OCI-LY1 (cell line): ENCODE measurements around the gene LGMN.

Source experiments
- H2AFZ ChIP-seq: fragments of 200-600 bp; sonication (generic), shearing (Covaris generic); 2 replicates; pipeline ENCODE4 v1.6.0; 2014; ENCODE audit warnings: antibody characterized with exemption, mild to moderate bottlenecking, low read length
- H3F3A ChIP-seq: fragments of 200-600 bp; sonication (generic), shearing (Covaris generic); 2 replicates; pipeline ENCODE4 v1.6.0; 2014; ENCODE audit warnings: mild to moderate bottlenecking, antibody characterized with exemption, low read length, moderate library complexity; ENCODE audit not compliant: insufficient read depth
- H3K27ac ChIP-seq: fragments of 200-600 bp; sonication (generic); 2 replicates; pipeline ENCODE4 v1.5.1; 2014; ENCODE audit warnings: low read length, mixed run types, mild to moderate bottlenecking, low read depth; ENCODE audit not compliant: poor library complexity, severe bottlenecking
- H3K27me3 ChIP-seq: fragments of 200-600 bp; sonication (generic); 2 replicates; pipeline ENCODE4 v1.6.0; 2014; ENCODE audit warnings: antibody characterized with exemption, mild to moderate bottlenecking, low read length, moderate library complexity; ENCODE audit not compliant: insufficient read depth
- H3K36me3 ChIP-seq: fragments of 200-600 bp; sonication (generic); 2 replicates; pipeline ENCODE4 v1.6.1; 2014; ENCODE audit warnings: mild to moderate bottlenecking, antibody characterized with exemption, low read length, moderate library complexity, mixed read lengths; ENCODE audit not compliant: insufficient read depth
- H3K4me1 ChIP-seq: fragments of 200-600 bp; sonication (generic); 2 replicates; pipeline ENCODE4 v1.5.1; 2014; ENCODE audit warnings: mild to moderate bottlenecking, low read length, moderate library complexity; ENCODE audit not compliant: insufficient read depth, severe bottlenecking
- H3K4me2 ChIP-seq: fragments of 200-600 bp; sonication (generic), shearing (Covaris generic); 2 replicates; pipeline ENCODE4 v1.6.1; 2014; ENCODE audit warnings: low read length
- H3K4me3 ChIP-seq: fragments of 200-600 bp; sonication (generic); 2 replicates; pipeline ENCODE4 v1.5.1; 2014; ENCODE audit warnings: low read length, low read depth, mild to moderate bottlenecking, mixed read lengths; ENCODE audit not compliant: poor library complexity, severe bottlenecking
- H3K79me2 ChIP-seq: fragments of 200-600 bp; shearing (Covaris generic); 2 replicates; pipeline ENCODE4 v1.6.1; 2016; ENCODE audit warnings: mixed run types, low read length, mixed read lengths; ENCODE audit not compliant: insufficient read depth
- H3K9ac ChIP-seq: fragments of 200-600 bp; sonication (generic), shearing (Covaris generic); 2 replicates; pipeline ENCODE4 v1.6.1; 2014; ENCODE audit warnings: mild to moderate bottlenecking, low read length, mixed read lengths
- H3K9me2 ChIP-seq: fragments of 200-600 bp; sonication (generic), shearing (Covaris generic); 2 replicates; pipeline ENCODE4 v1.6.1; 2014; ENCODE audit warnings: low read depth, mild to moderate bottlenecking, low read length, mixed read lengths
- H3K9me3 ChIP-seq: fragments of 200-600 bp; shearing (Covaris generic); 2 replicates; pipeline ENCODE4 v1.6.1; 2014; ENCODE audit warnings: low read length, mixed read lengths
- H4K20me1 ChIP-seq: fragments of 200-600 bp; sonication (generic), shearing (Covaris generic); 2 replicates; pipeline ENCODE4 v1.6.0; 2016; ENCODE audit warnings: mild to moderate bottlenecking, low read length; ENCODE audit not compliant: insufficient read depth
- EZH2 ChIP-seq: fragments of 200-600 bp; sonication (generic), shearing (Covaris generic); IDR thresholded peaks from 2 replicates; pipeline ENCODE4 v1.8.0; 2017; ENCODE audit warnings: borderline replicate concordance, mixed run types, mild to moderate bottlenecking, antibody characterized with exemption, low read length, moderate library complexity, mixed read lengths
- TF ChIP-seq, protein P1 (sequence below): fragments of 200-600 bp; sonication (generic), shearing (Covaris generic); IDR thresholded peaks from 2 replicates; pipeline ENCODE4 v1.5.1; 2017; ENCODE audit warnings: mild to moderate bottlenecking, antibody characterized with exemption, low read length, moderate library complexity, mixed read lengths

The LGMN gene

GRCh38 chr14:92760524-92760805 lies 12.0 kb upstream of the LGMN start:
- Histone ChIP-seq H3K9me3 (no peaks in the 10 kb centered on the region), H3K4me3 (no peak overlapping the region), H3K36me3 (no peaks in the 10 kb centered on the region), H3K27ac (no peak overlapping the region), H2AFZ (no peak overlapping the region), H4K20me1 (no peaks in the 10 kb centered on the region), H3K9ac (no peak overlapping the region), H3K4me1 (no peaks in the 10 kb centered on the region), H3K9me2 (no peaks in the 10 kb centered on the region), H3K27me3 (no peaks in the 10 kb centered on the region), H3F3A (no peaks in the 10 kb centered on the region), H3K79me2 (no peaks in the 10 kb centered on the region), H3K4me2 (no peak overlapping the region)
- TF ChIP-seq, protein P1, sequence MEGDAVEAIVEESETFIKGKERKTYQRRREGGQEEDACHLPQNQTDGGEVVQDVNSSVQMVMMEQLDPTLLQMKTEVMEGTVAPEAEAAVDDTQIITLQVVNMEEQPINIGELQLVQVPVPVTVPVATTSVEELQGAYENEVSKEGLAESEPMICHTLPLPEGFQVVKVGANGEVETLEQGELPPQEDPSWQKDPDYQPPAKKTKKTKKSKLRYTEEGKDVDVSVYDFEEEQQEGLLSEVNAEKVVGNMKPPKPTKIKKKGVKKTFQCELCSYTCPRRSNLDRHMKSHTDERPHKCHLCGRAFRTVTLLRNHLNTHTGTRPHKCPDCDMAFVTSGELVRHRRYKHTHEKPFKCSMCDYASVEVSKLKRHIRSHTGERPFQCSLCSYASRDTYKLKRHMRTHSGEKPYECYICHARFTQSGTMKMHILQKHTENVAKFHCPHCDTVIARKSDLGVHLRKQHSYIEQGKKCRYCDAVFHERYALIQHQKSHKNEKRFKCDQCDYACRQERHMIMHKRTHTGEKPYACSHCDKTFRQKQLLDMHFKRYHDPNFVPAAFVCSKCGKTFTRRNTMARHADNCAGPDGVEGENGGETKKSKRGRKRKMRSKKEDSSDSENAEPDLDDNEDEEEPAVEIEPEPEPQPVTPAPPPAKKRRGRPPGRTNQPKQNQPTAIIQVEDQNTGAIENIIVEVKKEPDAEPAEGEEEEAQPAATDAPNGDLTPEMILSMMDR: no peak
- no peak for TF ChIP-seq EZH2

DNA sequence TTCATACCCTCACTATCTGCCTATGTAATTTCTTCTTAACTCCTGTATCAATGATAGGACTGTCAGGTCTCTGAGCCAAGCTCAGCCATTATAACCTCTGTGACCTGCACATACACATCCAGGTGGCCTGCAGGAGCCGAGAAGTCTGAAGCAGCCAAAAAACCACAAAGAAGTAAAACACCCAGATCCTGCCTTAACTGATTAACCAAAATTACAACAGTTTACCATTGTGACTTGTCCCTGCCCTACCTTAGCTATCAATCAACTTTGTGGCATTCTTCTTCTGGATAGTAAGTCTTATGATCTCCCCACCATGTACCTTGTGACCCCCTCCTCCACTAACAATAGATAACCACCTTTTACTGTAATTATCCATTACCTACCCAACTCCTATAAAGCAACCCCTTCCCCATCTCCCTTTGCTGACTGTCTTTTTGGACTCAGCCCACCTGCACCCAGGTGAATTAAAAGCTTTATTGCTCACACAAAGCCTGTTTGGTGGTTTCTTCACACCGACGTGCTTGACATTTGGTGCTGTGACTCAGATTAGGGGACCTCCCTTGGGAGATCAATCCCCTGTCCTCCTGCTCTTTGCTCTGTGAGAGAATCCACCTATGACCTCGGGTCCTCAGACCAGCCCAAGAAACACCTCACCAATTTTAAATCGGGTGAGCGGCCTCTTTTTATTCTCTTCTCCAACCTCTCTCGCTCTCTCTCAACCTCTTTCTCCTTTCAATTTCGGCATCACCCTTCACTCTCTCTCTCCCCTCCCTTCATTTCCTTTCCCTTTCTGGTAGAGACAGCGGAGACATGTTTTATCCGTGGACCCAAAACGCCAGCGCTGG lies 11.5 kb upstream of the LGMN start:
- H3K9me3 ChIP-seq: no peaks in the 10 kb centered on the region
- no peak overlapping the region for H2AFZ ChIP-seq
- TF ChIP-seq, protein P1: no peak
- no peak for TF ChIP-seq EZH2
- no peak overlapping the region for H3K9ac ChIP-seq
- no peaks in the 10 kb centered on the region for H3K36me3 ChIP-seq
- no peaks in the 10 kb centered on the region for H3K9me2 ChIP-seq
- H3K79me2 ChIP-seq: no peaks in the 10 kb centered on the region
- no peak overlapping the region for H3K27ac ChIP-seq
- no peaks in the 10 kb centered on the region for H3K4me1 ChIP-seq
- H3K27me3 ChIP-seq: no peaks in the 10 kb centered on the region
- no peak overlapping the region for H3K4me2 ChIP-seq
- H3F3A ChIP-seq: no peaks in the 10 kb centered on the region
- no peaks in the 10 kb centered on the region for H4K20me1 ChIP-seq
- no peak overlapping the region for H3K4me3 ChIP-seq

DNA sequence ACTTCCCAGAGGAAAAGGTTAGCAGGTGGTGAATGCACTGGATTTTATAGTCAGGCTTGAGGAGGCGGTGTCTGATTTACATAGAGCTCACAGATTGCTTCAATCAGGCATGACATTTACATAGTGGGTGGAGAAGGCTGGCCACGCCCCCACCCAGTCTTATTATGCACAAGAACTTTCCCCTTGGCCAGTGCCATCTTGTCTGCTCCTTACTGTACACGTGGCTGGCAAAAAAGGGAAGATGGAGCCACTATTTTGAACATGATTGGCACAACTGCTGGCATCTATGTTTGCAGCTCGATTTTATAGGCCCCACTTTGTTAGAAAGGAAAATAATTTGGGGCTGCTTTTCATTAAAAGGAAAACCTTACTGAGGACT lies 10.9 kb upstream of the LGMN start:
- no peaks in the 10 kb centered on the region for H3K4me1 ChIP-seq
- H3K27me3 ChIP-seq: no peaks in the 10 kb centered on the region
- no peaks in the 10 kb centered on the region for H3K9me3 ChIP-seq
- no peaks in the 10 kb centered on the region for H3K36me3 ChIP-seq
- no peaks in the 10 kb centered on the region for H3K79me2 ChIP-seq
- H3K4me3 ChIP-seq: no peak overlapping the region
- no peak overlapping the region for H3K4me2 ChIP-seq
- no peak overlapping the region for H2AFZ ChIP-seq
- no peaks in the 10 kb centered on the region for H3K9me2 ChIP-seq
- no peaks in the 10 kb centered on the region for H3F3A ChIP-seq
- H3K9ac ChIP-seq: no peak overlapping the region
- H3K27ac ChIP-seq: no peak overlapping the region
- H4K20me1 ChIP-seq: no peaks in the 10 kb centered on the region
- TF ChIP-seq, protein P1: no peak
- no peak for TF ChIP-seq EZH2
